ENCODE measurements around the gene RABGAP1. TPM values are rescaled to one million over a fixed set of nuclear protein-coding genes. Genes with fewer than 3 reads are reported as not detected.
A peak's percentile ranks its signal among the peaks of the same experiment; 100 is the strongest.

The RABGAP1 gene
- total RNA-seq, 2 donors from 2014 or later: 26.3 to 30.8 TPM

DNA sequence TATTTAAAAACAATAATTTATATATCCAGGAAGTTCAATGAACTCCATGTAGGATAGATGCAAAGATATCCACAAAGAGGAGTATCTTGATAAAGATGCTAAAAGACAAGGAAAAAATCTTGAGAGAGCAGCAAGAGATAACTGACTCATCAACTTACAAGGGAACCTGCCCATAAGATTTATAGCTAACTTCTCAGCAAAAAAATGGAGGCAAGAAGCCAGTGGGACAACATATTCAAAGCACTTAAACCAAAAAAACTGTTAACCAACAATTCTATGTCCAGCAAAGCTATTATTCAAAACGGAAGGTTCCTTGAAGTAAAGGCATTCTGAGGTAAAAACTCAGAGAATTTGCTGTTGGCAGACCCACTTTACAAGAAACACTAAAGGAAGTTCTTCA is 20.3 kb downstream of the RABGAP1 start:
- no peak overlapping the region for H3K27ac ChIP-seq
- H3K4me1 ChIP-seq: peaks cover 0 to 12% of the 10 kb centered on the region in 2 donors
- peaks cover 17% of the 10 kb centered on the region for H3K36me3 ChIP-seq
- H3K9me3 ChIP-seq: no peaks in the 10 kb centered on the region
- no peaks in the 10 kb centered on the region for H3K27me3 ChIP-seq
- H3K4me3 ChIP-seq: no peak overlapping the region
- no peak for DNase-seq (ENCODE audit: low spot score)
- no peak for TF ChIP-seq CTCF (IDR thresholded peaks at IDR 0.05)

GRCh38 chr9:122975196-122975595 is 34.4 kb downstream of the RABGAP1 start:
- H3K27ac ChIP-seq: peak overlapping the region; percentile 64 to 65
- H3K4me1 ChIP-seq: peaks cover 0 to 10% of the 10 kb centered on the region in 2 donors
- H3K9me3 ChIP-seq: no peaks in the 10 kb centered on the region
- DNase-seq (ENCODE audit: low spot score): no peak
- H3K27me3 ChIP-seq: no peaks in the 10 kb centered on the region
- no peak overlapping the region for H3K4me3 ChIP-seq
- H3K36me3 ChIP-seq: peaks cover 6% of the 10 kb centered on the region
- no peak for TF ChIP-seq CTCF (IDR thresholded peaks at IDR 0.05)

DNA sequence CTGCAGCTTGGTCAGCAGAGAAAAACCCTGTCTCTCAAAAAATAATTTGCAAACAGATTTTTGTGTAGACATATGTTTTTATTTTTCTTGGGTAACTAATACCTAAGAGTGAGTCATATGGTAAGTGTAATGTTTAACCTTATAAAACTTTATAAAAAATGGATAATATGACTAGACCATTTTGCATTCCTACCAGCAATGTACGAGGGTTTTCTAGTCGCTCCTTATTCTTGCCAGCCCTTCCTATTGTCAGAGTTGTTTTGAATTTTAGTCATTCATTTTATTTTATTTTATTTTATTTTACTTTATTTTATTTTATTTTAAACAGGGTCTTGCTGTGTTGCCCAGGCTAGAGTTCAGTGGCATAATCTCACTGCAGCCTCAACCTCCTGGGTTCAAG is 37.8 kb downstream of the RABGAP1 start:
- Histone ChIP-seq H3K9me3 (no peaks in the 10 kb centered on the region), H3K4me3 (no peak overlapping the region), H3K4me1 (peaks cover 0 to 10% of the 10 kb centered on the region in 2 donors), H3K27me3 (no peaks in the 10 kb centered on the region), H3K36me3 (no peaks in the 10 kb centered on the region), H3K27ac (no peak overlapping the region)
- DNase-seq (ENCODE audit: low spot score): no peak
- TF ChIP-seq CTCF (IDR thresholded peaks at IDR 0.05): no peak

- DNase-seq (ENCODE audit: low spot score): no peak
- Histone ChIP-seq H3K36me3 (peaks cover 28% of the 10 kb centered on the region), H3K4me3 (no peak overlapping the region), H3K9me3 (no peaks in the 10 kb centered on the region), H3K27ac (no peak overlapping the region), H3K27me3 (no peaks in the 10 kb centered on the region), H3K4me1 (no peaks in the 10 kb centered on the region)
- no peak for TF ChIP-seq CTCF (IDR thresholded peaks at IDR 0.05)
These were observed 45.2 kb downstream of the RABGAP1 start for GRCh38 chr9:122986010-122986409.

GRCh38 chr9:122988141-122988540 is 47.3 kb downstream of the RABGAP1 start:
- Histone ChIP-seq H3K4me3 (no peak overlapping the region), H3K9me3 (no peaks in the 10 kb centered on the region), H3K36me3 (peaks cover 33% of the 10 kb centered on the region), H3K4me1 (no peaks in the 10 kb centered on the region), H3K27me3 (no peaks in the 10 kb centered on the region), H3K27ac (no peak overlapping the region)
- TF ChIP-seq CTCF (IDR thresholded peaks at IDR 0.05): no peak
- DNase-seq (ENCODE audit: low spot score): no peak

- H3K27ac ChIP-seq: no peak overlapping the region
- no peak overlapping the region for H3K4me3 ChIP-seq
- no peak for TF ChIP-seq CTCF (IDR thresholded peaks at IDR 0.05)
- no peaks in the 10 kb centered on the region for H3K27me3 ChIP-seq
- peaks cover 33% of the 10 kb centered on the region for H3K36me3 ChIP-seq
- DNase-seq (ENCODE audit: low spot score): no peak
- no peaks in the 10 kb centered on the region for H3K4me1 ChIP-seq
- H3K9me3 ChIP-seq: no peaks in the 10 kb centered on the region
These were observed 48.3 kb downstream of the RABGAP1 start for GRCh38 chr9:122988920-122989621.

All from right atrium auricular region (tissue), 2 donors.